Mesenteric fat pad (tissue), 1 donor: ENCODE results near the gene PXT1. TPM values are rescaled to one million over a fixed set of nuclear protein-coding genes. Genes with fewer than 3 reads are reported as not detected.
A peak's percentile ranks its signal among the peaks of the same experiment; 100 is the strongest.
"Not testable (repeated sequence)": the region's sequence is repeated elsewhere in the genome, so short reads cannot be mapped to it uniquely, and the experiment has no call there.

Source experiments
- DNase-seq: peaks from one replicate; pipeline ENCODE4 v3.0.0-alpha.2; 2020; ENCODE audit warnings: low spot score
- total RNA-seq: library from RNA; stranded (reverse); fragmentation: NEBNext Ultra II Directional; extraction: Animal tissue kit (Norgen Biotek cat#: 25700); gene quantifications from one replicate; pipeline ENCODE4 v1.2.1, GENCODE V29; 2021
- donor health status: DM: yes; HTN: yes; CAD: no.

Gene PXT1
- total RNA-seq, 1 donor from 2014 or later: not detected

DNA sequence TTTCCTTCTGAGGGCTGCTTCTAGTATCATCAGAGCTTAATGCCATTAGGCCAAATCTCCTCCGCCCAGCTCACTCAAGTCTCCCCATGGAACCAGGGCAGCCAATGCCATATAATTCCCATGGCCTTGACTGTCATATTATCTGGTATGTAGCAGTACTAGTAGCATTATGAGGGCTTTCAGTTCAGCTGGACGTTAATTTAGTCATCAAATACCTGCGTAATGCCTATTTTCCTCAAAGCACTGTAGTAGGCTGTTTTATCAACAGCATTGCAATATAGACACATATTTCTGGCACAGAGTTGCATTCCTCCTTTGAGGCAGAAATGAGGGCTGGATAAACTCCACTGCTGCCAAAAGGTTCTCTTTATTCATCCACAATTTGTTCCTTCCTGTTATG lies 1.8 kb upstream of the PXT1 start:
- DNase-seq: no peak

DNA sequence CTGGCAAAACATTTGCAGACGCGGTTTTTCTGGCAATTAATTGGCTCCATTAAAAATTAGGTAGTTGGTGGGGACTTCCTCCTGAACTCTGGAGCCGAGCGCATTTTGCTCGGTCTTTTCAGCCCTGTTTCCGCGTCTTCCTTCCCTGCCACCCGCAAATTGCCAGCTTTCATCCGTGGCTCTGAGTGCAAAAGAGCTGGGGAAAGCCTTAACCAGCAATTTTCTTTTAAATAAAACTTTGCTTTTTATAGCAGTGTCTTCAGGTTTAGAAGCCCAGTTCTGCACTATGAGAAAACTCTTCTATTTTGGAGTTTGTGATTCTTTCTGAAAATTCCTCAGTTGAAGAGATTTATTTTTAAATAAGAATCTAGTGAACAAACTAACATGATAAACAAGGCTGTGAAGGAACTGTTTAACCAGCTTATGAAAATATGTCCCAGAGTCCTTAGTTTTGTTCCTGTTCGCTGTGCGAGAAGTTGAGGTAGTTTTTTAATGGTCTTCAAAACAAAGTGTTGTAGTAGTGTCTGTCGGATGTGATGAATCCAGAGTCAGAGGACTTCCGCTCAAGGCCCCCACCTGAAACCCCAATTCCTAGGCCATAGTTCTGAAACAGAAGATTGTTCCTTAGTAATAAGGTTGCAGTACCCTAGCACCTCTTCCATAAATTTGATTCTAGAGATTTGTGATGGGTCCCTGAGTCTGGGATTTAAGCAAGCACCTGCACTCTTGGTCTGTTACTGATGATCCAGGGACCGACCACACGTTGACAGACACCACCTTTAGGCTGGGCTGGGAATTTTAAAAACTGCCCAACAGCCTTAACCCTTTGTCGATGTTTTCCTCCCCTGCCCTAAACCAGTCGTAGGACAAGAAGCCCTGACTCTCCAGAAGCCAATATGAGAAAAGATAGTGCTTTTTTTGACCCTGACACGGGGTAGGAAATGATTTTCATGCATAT lies 1.1 kb upstream of the PXT1 start:
- DNase-seq: no peak

DNA sequence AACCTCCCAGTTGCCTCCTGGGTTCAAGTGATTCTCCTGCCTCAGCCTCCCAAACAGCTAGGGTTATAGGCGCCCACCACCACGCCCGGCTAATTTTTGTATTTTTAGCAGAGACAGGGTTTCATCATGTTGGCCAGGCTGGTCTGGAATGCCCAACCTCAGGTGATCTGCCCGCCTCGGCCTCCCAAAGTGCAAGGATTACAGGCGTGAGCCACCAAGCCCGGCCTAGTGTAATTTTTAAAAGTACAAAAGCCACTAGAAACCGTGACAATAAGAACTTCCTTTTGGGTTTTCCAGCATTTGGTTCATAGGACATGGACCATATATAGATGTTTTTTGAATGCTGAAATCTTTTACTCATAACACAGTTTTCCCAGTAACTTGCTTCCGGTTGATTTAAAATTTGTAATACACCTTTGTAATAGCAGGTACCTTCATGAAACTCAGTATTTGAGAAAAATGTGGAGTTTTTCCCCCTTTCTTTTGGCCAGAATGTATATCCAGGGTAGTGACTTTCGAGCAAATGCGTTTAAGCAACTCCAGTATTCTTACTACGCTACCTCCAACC lies 467 bp downstream of the PXT1 start:
- DNase-seq: no peak

DNA sequence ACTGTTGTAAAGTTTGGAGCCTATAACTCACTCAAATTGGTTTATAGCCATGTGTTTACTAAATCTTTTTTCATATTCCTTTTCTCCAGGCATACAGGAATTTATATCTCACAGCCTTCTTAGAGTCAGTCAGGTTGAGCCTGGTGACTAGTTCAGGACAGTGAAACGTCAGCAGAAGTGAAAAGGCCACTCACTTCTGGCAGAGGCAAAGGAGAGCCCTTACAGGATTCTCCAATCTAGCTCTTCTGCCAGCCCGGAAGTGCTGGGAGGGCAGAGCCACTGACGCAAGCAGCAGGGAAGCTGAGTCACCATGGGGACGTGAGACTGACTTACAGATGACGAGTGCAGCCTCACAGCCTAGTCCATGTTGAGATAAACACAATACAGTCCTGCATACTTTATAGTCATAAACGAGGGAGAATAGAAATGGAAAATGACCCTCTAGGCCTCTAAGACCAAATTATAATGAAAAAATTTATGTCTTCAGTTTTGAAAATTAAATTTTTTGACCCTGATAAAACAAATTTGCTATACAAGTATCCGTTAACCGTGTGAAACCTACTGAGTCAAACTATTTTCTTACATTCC lies 1.3 kb downstream of the PXT1 start:
- DNase-seq: peak; percentile 95

DNA sequence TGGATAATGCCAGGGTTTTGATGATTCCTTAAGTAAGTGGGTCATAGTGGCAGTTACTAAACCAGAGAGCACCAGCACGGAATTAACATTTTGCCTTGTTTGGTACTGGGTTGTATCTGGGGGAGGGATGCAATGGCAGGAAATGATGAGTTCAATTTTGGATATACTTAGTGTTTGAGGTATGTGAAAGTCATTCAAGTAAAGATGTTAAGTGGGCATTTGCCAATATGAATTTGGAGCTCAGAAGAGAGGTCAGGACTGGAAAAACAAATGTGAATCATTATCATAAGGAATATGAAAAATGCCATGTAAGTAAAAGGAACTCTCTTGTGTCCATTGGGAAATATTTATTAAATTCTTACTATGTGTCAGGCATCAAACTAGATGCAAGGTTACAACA lies 6.2 kb downstream of the PXT1 start:
- no peak for DNase-seq

DNA sequence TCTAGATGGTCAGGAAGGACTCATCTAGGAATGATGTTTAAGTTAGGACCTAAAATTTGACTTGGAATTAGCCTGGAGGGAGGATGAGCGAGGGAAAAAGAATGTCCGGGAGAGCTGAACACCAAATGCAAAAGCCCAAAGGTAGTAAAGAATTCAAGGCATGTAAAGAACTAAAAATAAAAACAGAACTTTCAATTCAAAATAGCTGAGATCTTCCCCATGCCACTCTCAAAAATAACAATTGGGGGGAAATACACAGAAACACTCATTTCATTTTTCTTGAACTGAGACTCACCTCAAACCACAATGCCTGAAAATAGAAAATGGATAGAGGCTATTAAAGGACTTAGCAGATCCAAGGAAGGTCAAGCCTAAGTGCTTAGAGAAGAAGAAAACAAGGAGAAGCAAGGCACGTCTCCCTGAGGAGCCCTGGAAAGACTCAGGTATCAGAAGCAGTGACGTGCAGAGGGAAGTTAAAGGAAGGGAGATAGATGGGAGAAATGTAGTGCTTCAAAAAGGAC lies 10.4 kb downstream of the PXT1 start:
- DNase-seq: no peak

DNA sequence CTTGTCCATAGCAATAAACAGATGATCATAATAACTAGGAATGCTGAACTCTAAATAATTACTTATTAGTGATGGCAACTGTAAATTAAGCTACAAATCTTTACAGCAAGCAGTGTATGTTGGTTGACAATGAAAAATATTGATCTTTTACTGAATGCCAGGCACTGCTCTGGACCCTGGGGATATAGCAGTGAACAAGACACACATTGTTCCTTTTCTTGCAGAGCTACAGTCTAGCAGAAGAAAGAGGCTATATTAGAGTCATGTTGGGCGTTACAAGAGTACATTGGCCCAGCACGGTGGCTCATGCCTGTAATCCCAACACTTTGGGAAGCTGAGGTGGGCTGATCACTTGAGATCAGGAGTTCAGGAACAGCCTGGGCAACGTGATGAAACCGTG lies 11.5 kb downstream of the PXT1 start:
- no peak for DNase-seq

DNA sequence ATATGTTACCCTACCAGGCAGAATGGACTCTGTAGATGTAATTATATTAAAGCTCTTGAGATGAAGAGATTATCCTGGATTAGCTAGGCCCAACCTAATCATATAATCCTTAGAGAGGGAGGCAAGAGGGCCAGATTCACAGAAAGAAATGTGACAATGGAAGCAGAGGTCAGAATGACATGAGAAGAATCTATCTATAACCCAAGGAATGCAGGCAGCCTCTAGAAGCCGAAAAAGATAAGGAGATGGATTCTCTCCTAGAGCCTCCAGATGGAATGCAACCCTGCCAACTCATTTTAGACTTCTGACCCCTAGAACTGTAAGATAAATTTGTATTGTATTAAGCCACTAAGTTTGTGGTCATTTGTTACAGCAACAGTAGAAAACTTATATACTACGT lies 12.3 kb downstream of the PXT1 start:
- no peak for DNase-seq

DNA sequence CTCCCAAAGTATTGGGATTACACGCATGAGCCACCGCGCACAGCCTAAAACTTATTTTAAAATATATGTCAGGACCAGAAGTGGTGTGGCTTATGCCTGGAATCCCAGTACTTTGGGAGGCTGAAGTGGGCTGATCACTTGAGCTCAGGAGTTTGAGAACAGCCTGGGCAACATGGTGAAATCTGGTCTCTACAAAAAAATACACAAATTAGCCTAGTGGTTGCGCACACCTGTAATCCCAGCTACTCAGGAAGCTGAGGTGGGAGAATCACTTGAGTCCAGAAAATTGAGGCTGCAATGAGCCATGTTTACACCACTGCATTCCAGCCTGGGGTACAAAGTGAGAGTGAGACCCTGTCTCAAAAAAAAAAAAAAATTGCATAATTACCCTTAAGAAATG lies 13.7 kb downstream of the PXT1 start:
- no peak for DNase-seq

DNA sequence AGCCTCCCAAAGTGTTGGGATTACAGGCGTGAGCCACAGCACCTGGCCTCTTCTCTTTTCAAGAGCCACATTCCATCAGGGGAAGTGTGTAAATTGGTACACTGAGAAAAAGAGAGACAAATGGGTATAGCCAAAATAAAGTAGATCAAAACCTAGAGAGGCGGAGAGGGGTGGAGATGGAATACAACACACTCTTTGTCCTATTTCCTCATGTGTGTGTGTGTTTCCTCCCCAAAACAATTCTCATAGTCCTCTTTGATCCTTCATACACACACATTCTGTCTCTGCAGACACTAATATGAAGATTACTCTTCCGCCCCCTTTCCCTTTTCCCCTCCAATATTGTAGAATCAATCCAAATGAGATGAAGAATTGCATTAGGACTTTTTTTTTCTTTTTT lies 16.0 kb downstream of the PXT1 start:
- no peak for DNase-seq

DNA sequence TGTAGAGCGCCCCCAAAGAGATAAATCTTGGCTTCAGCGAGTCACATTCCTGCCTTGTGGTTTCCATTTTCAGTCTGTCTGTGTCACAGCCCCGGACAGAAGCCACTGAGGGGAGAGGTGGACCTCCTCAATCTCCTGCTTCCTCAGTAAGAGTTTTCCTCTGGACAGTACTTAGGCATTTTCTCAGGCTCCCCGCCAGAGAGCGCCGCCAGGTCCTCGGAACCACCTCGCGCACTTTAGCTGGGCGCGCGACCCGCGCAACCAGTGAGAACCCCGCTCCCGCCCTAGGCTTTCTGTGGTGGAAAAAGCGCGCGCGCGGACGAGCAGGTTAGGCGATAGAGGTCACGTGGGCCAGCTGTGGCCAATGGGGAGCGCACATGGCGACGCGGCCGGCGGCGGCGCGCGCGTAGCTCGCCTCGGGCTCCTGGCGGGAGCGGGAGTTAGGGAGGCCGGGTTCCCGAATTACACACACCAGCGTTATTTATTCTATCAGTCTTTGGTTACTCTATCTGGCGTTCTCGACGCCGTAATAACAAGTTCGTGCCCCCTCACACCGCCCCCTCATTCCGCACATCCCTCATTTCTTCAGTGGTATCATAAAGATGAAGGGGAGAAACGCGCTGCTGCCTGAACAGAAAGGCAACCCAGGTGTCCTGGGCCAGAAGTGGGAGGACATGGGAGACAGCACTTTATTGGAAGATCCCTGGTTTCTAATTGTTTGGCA lies 19.4 kb downstream of the PXT1 start:
- peak; percentile 99 for DNase-seq

DNA sequence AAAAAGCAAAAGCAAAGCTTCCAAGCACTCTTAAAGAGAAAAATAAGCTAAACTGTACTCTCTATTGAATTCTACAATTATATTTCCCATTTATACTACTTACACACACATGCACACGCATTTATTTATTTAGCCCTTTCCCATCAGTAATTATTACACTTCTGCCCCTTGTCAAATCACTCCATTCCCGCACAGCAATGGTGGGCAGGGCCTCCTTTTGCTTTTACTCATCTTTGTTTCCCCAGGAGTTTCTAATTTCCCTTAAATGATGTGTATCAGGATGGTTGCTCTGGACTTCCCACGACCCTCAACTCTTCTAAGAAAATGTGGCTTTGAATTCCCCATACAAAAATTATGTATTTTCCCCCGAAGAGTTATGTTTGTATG lies 19.9 kb downstream of the PXT1 start:
- DNase-seq: no peak

DNA sequence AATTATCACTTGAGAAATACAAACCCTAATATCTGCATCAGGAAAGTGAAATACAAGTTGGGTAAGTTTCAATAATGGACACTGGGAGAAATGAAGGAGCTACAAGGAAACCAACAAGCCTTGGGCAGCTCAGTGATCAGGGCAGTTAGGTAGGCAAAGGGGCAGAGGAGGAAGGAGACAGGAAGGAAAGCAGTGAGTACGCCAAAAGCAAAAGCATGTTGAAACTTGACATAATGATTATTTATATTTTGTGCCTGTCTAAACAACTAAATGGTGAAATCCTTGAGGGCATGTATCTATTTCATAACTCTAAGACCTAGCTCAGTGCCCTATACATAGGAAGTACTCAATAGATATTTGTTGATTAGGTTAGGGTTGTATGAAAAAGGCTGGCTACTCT lies 23.3 kb downstream of the PXT1 start:
- no peak for DNase-seq

DNA sequence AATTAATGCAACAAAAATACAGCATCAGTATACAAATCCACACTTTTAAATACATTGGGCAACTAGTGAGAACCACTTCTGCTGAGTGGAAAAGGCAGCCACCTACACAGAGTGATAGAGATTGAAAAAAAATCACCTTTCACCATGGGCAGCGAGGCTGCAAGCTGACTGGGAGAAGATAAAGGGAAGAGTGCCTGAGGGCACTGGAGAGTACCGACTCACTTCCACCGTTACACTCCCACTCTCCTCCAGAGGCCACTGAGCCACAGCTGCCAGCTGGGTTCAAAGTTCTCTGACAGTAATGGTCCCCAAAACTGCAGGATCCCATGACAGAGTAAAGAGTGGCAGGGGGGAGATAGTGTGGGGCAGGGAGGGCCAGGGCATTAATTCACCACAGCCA lies 24.1 kb downstream of the PXT1 start:
- no peak for DNase-seq

DNA sequence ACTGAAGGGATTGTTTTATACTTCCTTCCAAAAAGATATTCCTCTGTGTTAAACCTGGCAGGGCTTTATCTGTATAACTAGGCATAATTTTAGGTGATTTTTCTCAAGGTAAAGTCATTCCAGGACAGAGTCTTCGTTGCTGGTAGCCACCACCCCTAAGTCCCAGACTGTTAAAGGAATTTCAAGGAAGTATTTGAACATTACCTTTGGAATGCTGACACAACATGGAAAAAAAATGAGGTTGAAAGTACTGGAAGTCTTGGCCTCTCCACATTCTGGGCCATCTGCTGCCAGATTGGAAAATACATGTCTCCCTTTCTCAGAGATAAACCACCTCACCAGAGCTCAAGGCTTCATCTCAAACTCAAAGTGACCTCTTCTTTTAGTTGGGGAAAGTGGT lies 28.2 kb downstream of the PXT1 start:
- DNase-seq: no peak

DNA sequence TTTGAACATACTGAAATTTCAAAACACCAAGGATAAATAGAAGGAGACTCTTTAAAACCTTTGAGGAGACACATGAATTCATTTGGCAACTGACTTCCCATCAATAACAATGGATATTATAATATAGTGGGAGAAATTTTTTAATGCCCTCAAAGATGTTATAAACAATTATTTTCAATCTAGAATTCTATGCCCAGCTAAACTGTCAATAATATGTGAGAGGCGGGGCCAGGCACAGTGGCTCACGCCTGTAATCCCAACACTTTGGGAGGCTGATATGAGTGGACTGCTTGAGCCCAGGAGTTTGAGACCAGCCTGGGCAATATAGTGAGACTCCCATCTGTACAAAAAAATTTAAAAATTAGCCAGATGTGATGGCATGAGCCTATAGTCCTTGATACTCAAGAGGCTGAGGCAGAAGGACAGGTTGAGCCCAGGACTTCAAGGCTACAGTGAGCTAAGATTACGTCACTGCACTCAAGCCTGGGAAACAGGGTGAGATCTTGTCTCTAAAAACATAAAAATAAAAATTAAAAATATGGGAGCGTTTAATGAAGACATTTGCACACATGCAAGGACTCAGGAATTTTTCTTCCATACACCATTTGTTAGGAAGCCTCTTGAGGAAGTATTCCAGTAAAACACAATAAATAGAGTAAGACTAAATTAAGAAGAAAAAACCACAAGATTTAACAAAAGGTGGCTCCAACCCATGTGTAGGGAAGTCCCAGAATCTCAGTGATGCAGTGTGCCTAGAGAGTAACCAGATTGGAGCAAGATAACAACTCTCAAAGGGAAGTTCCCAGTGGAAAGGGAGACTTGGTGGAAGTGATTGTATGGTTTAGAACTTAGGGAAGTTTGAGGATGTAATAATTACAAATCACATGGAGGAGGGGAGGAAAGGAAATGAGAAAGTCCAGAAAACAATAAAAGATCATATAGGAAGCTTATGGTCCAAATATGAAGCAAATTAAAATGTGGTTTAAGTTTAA lies 28.9 kb downstream of the PXT1 start:
- DNase-seq: no peak

DNA sequence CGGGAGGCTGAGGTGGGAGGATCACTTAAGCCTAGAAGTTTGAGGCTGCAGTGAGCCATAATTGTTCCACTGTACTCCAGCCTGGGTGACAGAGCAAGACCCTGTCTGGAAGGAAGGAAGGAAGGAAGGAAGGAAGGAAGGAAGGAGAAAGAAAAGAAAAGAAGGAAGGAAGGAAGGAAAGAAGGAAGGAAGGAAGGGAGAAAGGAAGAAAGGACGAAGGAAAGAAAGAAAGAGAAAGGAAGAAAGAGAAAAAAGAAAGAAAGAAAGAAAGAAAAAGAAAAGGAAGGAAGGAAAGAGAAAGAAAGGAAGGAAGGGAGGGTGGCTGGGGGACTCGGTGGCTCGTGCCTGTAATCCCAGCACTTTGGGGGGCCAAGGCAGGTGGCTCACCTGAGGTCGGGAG lies 32.9 kb downstream of the PXT1 start:
- DNase-seq: not testable (repeated sequence)

DNA sequence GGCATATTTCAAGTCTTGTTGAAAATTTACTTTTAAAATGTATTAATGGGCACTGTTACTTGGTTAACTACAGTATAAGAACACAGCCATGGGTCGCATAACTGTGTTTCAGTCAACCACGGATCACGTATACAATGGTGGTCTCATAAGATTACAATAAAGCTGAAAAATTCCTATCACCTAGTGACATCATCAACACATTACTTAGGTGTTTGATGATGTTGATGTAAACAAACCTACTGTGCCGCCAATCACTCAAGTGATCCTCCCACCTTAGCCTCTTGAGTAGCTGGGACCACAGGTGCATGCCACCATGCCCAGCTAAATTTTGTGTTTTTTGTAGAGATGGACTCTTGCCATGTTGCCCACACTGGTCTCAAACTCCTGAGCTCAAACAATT lies 38.5 kb downstream of the PXT1 start:
- DNase-seq: no peak

DNA sequence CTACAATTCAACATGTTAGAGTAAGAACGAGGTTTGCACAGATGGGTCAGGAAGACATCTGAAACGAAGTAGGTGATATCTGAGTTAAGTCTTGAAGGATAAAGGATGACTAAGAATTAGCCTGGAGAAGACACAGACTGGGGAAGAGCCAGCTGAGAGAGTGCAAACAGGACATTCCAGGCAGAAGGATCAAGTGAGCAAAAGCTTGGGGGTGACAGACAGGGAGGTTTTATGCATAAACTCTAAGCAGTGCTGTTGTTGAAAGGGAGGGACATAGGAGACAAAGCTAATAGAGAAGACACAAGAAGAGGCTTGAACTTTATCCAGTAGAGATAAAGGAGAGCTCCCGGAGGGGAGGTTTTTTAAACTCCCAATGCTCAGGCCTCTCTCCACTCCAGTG lies 40.2 kb downstream of the PXT1 start:
- no peak for DNase-seq

DNA sequence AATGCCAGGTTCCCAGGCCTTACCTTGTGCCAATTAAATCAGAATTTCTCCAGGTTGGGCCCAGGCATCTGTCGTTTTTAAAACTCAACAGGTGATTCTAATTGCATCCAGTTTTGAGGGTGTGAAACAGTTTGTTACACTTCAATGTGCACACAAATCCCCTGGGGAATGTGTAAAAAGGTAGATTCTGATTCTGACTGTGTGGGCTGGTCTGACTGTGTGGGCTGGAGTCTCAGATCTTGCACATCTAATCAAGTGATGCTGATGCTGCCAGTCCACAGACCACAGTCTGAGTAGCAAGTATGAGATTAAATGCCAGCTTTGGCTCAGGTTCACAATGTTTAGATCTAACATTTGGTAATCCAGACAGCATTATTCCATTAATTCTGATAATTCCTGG lies 42.7 kb downstream of the PXT1 start:
- no peak for DNase-seq
